Chondrocyte (in vitro differentiated cells): ENCODE results near the gene WDHD1. TPM values are rescaled to one million over a fixed set of nuclear protein-coding genes. Genes with fewer than 3 reads are reported as not detected.
"Not testable (repeated sequence)": the region's sequence is repeated elsewhere in the genome, so short reads cannot be mapped to it uniquely, and the experiment has no call there.

Source experiments
- DNase-seq: peaks from one replicate; pipeline ENCODE4 v3.0.0; 2021; ENCODE audit warnings: mixed read lengths, low spot score
- H3K27ac Mint-ChIP-seq: one replicate; pipeline ENCODE4 v1.8.0; 2021; ENCODE audit warnings: mild to moderate bottlenecking, moderate library complexity, mixed read lengths; ENCODE audit not compliant: unreplicated experiment
- H3K27me3 Mint-ChIP-seq: 2 replicates; pipeline ENCODE4 v1.8.0; 2021; ENCODE audit warnings: low read depth, mixed read lengths
- H3K36me3 Mint-ChIP-seq: 2 replicates; pipeline ENCODE4 v1.8.0; 2021; ENCODE audit warnings: low read depth, mixed read lengths
- H3K4me1 Mint-ChIP-seq: 2 replicates; pipeline ENCODE4 v1.8.0; 2021; ENCODE audit warnings: low read depth, mild to moderate bottlenecking, mixed read lengths
- H3K4me3 Mint-ChIP-seq: one replicate; pipeline ENCODE4 v1.8.0; 2021; ENCODE audit warnings: mild to moderate bottlenecking, moderate library complexity, mixed read lengths; ENCODE audit not compliant: unreplicated experiment
- H3K9me3 Mint-ChIP-seq: 2 replicates; pipeline ENCODE4 v1.8.0; 2021; ENCODE audit warnings: low read depth, mixed read lengths
- CTCF ChIP-seq: fragments of 200-600 bp; sonication (generic); IDR thresholded peaks from 2 replicates; pipeline ENCODE4 v1.5.0; 2021; ENCODE audit warnings: antibody characterized with exemption, mild to moderate bottlenecking, moderate library complexity
- total RNA-seq: library from RNA; stranded (reverse); gene quantifications from 3 replicates; pipeline ENCODE4 v1.2.1, GENCODE V29; 2021

The WDHD1 gene
- total RNA-seq, 1 donor from 2014 or later: 7.1 TPM

- H3K27me3 Mint-ChIP-seq: peaks cover 8% of the 10 kb centered on the region
- DNase-seq: no peak
- H3K4me3 Mint-ChIP-seq: no peak overlapping the region
- no peaks in the 10 kb centered on the region for H3K4me1 Mint-ChIP-seq
- H3K36me3 Mint-ChIP-seq: peaks cover 2% of the 10 kb centered on the region
- TF ChIP-seq CTCF: no peak
- no peaks in the 10 kb centered on the region for H3K9me3 Mint-ChIP-seq
- H3K27ac Mint-ChIP-seq: no peak overlapping the region
Observed at GRCh38 chr14:54909817-54910558, 116.9 kb downstream of the WDHD1 start.

- H3K4me1 Mint-ChIP-seq, H3K27me3 Mint-ChIP-seq, H3K9me3 Mint-ChIP-seq, H3K4me3 Mint-ChIP-seq, DNase-seq, H3K27ac Mint-ChIP-seq, H3K36me3 Mint-ChIP-seq: not testable (repeated sequence)
Observed at GRCh38 chr14:54908973-54909372, 117.9 kb downstream of the WDHD1 start.

- Mint-ChIP-seq H3K4me3 (no peak overlapping the region), H3K9me3 (no peaks in the 10 kb centered on the region), H3K27ac (no peak overlapping the region), H3K27me3 (peaks cover 8% of the 10 kb centered on the region), H3K36me3 (peaks cover 2% of the 10 kb centered on the region), H3K4me1 (no peaks in the 10 kb centered on the region)
- DNase-seq: no peak
- TF ChIP-seq CTCF: no peak
Observed at GRCh38 chr14:54908190-54908589, 118.7 kb downstream of the WDHD1 start.

GRCh38 chr14:54906075-54906474 lies 120.8 kb downstream of the WDHD1 start:
- H3K4me1 Mint-ChIP-seq: peaks cover 5% of the 10 kb centered on the region
- TF ChIP-seq CTCF: no peak
- no peaks in the 10 kb centered on the region for H3K9me3 Mint-ChIP-seq
- H3K27me3 Mint-ChIP-seq: peaks cover 8% of the 10 kb centered on the region
- H3K27ac Mint-ChIP-seq: no peak overlapping the region
- no peak for DNase-seq
- H3K4me3 Mint-ChIP-seq: no peak overlapping the region
- H3K36me3 Mint-ChIP-seq: peaks cover 2% of the 10 kb centered on the region

- peak; percentile 69 for TF ChIP-seq CTCF
- Mint-ChIP-seq H3K4me1 (peaks cover 7% of the 10 kb centered on the region), H3K27ac (no peak within 1 kb of the TSS), H3K9me3 (no peaks in the 10 kb centered on the region), H3K27me3 (peaks cover 5% of the 10 kb centered on the region), H3K4me3 (peak within 1 kb of the TSS; percentile 74), H3K36me3 (peaks cover 2% of the 10 kb centered on the region)
- no peak for DNase-seq
Observed at GRCh38 chr14:54902521-54903420, 124.1 kb downstream of the WDHD1 start, which contains the start of gene GCH1. TSS of gene GCH1 (minus strand) at chr14:54902826. CDS start at chr14:54902663, 163 bp downstream.
